ENCODE measurements around the gene GTPBP6. TPM values are rescaled to one million over a fixed set of nuclear protein-coding genes. Genes with fewer than 3 reads are reported as not detected.
"Not testable (repeated sequence)": the region's sequence is repeated elsewhere in the genome, so short reads cannot be mapped to it uniquely, and the experiment has no call there.

Gene GTPBP6
- polyA plus RNA-seq, 12 donors: 30.9 to 60.2 (median 40.9) TPM; not detected in 1

GRCh38 chrX:353566-354535, 35.3 kb upstream of the GTPBP6 start:
- no peak for DNase-seq

- no peak for DNase-seq
Measured at GRCh38 chrX:352582-353314, 34.2 kb upstream of the GTPBP6 start.

GRCh38 chrX:352181-352580, 33.6 kb upstream of the GTPBP6 start:
- no peak for DNase-seq

- DNase-seq: no peak
Measured at GRCh38 chrX:351736-352135, 33.1 kb upstream of the GTPBP6 start.

DNA sequence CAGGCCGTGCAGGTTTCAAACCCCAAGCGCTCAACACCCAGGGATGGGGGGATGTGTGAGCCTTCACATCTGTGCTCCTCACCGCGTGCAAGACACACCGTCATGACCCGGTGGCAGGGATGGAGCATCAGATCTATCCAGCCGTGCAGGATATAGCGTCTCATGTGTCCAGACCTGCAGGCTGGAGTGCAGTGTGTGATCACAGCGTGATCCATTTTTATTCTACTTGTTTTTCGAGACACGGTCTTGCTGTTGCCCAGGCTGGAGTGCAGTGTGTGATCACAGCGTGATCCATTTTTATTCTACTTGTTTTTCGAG, 32.7 kb upstream of the GTPBP6 start:
- not testable (repeated sequence) for DNase-seq

- no peak for DNase-seq
Measured at GRCh38 chrX:350534-351323, 32.1 kb upstream of the GTPBP6 start.

DNA sequence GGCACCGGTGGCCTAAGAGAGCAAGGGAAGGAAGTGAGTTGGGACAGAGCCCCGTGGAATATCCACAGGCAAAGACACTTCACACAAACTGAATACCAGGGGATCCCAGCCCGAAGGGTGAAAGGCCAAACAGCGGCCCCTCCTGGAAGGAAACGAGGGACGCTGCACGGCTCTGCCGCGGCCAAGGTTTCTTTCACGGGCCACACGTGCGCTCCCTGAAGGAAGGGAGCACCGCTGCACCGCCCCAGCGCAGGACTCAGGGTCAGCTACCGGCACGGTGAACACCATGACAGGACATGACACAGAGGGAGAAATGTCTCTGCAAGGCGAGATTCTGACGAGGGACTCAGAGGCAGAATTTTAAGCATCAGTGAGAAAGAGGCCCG, 31.5 kb upstream of the GTPBP6 start:
- no peak for DNase-seq

DNA sequence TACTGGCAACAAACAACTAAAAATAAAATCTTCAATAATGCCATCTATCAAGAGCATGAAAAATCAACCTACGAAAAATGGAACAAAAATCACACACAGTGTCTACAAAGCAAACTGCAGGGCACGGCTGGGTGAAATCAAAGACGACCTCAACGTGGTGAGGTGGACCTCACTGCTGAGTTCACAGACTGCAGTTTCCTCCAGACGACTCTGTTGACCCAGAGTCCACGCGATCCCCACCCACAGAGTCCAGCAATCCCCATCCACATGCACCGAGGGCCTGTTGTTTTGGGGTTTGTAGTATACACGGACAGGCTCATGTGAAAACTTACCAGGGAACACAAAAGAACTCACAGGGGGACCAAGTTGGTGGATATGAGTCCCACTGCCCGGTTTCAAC, 31.1 kb upstream of the GTPBP6 start:
- DNase-seq: no peak

DNA sequence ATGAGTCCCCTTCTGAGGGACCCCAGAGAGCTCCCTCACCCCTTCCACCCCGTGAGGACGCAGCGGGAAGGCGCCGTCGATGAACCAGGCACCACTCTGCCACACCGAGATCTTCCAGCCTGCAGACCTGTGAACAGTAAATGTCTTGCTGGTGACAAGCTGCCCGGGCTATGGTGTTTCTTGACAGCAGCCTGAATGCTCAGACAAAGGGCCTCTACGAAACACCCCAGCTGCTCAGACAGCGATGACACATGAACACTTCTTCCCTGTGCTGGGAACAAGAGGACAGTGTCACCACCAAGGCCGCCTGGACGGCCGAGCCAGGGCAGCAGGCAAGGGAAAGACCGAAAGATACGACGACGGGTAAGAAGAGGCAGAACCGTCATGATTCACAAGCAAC, 30.6 kb upstream of the GTPBP6 start:
- no peak for DNase-seq

- no peak for DNase-seq
Measured at GRCh38 chrX:348461-349117, 30.0 kb upstream of the GTPBP6 start.

GRCh38 chrX:347351-348117, 28.9 kb upstream of the GTPBP6 start:
- DNase-seq: no peak

GRCh38 chrX:346034-346813, 27.6 kb upstream of the GTPBP6 start:
- no peak for DNase-seq

DNA sequence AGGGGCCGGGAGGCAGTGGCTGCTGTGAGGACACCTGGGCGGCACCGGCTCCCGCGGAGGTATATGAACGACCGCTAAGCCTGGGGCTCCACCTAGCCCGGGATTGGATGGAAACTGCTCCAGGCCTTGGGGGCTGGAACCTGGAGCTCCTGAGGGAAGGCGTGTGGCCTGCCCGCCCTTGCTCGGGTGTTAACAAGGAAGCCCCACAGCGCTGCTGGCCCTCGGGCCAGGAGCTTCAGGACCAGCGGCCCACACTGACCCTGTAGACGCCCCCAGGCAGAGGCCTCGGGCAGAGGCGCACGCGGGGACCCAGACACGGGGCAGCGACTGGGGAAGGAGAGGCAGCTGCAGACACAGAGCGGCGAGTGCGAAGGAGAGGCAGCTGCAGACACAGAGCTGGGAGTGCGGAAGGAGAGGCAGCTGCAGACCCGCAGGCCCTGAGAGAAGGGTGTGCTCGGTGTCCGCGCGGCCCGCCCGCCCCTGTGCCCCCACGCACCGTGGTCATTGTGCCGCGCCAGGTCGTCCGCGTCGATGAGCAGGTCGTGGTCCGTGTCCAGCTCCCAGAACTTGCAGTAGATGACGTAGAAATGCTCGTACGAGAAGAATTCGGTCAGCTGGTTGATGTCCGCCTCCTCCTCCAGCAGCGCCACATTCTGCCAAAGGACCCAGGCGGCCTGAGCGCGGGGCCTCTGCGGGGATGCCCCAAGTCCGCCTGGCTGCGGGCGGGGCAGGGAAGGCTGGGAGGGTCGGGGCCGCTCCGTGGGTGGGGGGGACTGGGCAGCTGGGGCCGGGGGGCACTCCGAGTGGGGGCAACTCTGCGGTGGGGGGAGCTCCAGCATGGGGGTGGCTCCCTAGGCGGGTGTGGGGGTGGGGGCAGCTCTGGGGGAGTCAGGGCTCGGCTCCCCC, 26.7 kb upstream of the GTPBP6 start:
- DNase-seq: no peak

DNA sequence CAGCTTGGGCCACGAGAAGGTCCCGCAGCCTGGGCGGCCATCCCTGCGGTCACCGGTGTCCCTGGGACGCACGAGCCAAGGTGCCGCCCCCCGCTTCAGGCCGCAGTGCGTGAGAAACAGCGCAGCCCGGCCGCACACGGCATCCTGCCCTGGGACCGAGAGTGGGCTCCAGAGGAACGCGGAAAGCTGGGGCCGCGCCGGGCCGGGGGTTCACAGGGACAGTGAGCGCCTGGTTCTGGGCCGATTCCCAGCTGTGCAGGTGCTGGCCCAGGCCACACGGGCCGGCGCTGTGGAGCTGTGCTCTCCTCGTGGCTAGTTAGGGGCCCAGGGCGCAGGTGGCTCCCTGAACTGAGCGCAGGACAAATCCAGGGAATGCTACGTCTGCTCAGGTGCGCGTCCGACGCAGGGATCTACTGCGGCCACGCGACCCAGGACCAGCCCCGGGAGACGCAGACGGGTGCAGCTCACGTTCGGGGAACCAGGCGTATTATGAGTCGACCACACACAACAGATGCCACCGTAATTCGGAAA, 25.8 kb upstream of the GTPBP6 start:
- DNase-seq: no peak

- DNase-seq: no peak
Measured at GRCh38 chrX:341541-342101, 23.0 kb upstream of the GTPBP6 start.

DNA sequence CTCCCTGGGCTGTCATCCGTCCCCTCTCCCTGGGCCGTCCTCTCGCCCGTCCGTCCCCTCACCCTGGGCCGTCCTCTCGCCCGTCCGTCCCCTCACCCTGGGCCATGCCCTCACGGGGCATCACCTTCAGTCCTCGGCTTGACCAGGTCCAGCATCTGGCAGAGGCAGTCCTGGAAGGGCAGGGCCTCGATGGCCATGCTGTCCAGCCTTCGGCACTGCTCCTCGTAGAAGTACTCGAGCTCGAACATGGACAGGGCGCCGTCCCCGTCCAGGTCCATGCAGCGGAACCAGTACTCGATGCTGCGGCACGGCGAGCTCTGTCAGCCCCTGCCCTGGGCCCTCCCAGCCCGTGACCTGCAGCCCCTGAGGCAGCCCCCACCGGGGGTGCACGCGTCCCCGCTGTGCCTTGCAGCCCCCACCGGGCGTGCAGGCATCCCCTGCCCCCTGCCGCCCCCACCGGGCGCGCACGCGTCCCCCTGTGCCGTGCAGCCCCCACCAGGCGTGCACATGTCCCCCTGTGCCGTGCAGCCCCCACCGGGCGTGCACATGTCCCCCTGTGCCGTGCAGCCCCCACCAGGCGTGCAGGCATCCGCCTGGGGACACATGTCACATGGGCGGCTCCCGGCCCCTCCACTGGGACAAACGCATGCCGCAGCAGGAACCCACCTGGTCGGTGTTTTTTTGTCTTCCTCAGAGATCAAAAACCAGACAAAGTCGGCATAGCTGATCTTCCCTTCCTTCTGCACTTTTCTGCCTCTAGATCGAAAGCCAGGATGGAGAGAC, 22.2 kb upstream of the GTPBP6 start:
- no peak for DNase-seq

DNA sequence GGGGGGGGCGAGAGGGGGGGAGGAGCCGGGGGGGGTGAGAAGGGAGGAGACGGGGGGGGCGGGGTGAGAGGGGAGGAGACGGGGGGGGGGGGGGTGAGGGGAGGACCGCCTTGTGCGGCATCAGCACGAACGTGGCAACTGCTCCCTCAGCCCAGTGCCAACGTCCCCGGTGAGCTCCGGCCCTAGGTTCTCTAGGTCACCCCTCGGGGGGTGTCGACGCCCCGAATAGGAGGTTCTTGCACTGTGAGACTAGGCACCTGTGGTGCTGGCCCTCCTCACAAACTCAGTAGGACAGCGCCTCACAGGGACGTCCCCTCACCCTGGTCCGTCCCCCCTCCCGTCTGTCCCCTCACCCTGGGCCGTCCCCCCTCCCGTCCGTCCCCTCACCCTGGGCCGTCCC, 21.5 kb upstream of the GTPBP6 start:
- no peak for DNase-seq

All from muscle of arm (tissue), 12 donors.